ENCODE measurements around the gene GANAB.

- no peak for TF ChIP-seq ELF4 (IDR thresholded peaks at IDR 0.05)
- TF ChIP-seq SP1 (IDR thresholded peaks at IDR 0.05) = no peak
- no peak for TF ChIP-seq TARDBP (IDR thresholded peaks at IDR 0.05)
- no peak for TF ChIP-seq CTBP1 (IDR thresholded peaks at IDR 0.05; ENCODE audit: borderline replicate concordance)
- no peak for TF ChIP-seq SUZ12 (IDR thresholded peaks at IDR 0.05)
- TF ChIP-seq FOXA1 (IDR thresholded peaks at IDR 0.05) = no peak
- TF ChIP-seq ARNT (IDR thresholded peaks at IDR 0.05) = no peak
- no peak for TF ChIP-seq LEF1 (IDR thresholded peaks at IDR 0.05; ENCODE audit: borderline replicate concordance)
- no peak for TF ChIP-seq HDGF (IDR thresholded peaks at IDR 0.05; ENCODE audit: borderline replicate concordance)
- no peak for TF ChIP-seq FOXM1 (IDR thresholded peaks at IDR 0.05; ENCODE audit: borderline replicate concordance)
- TF ChIP-seq ZNF384 (IDR thresholded peaks at IDR 0.05) = no peak
Observed at GRCh38 chr11:62694455-62695167, 48.2 kb upstream of the GANAB start.

Data from HEK293T (cell line).